ENCODE results near the gene BTBD10. TPM values are rescaled to one million over a fixed set of nuclear protein-coding genes. Genes with fewer than 3 reads are reported as not detected.

Gene BTBD10
- total RNA-seq, 1 experiment from 2014 or later = 29.6 TPM

DNA sequence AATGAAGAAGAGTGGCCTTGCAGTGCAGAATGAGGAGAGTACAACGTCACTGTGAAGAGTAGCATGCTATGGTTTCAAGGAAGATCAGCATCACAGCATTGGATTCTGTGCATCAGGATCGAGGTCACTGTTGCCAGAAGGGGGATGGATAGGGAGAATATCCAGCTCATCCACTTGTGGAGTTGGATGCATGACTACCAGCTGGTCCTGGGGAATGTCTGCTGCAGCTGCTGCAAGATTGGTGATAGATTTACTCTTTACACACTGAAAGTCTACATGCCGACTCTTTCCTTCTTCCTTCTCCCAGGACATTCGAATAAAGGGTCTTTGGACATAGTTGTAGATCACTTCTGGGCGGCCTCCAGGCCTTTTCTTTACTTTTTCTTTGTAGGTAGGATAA is 74.3 kb downstream of the BTBD10 start:
- POLR2A ChIA-PET = no interaction called here

DNA sequence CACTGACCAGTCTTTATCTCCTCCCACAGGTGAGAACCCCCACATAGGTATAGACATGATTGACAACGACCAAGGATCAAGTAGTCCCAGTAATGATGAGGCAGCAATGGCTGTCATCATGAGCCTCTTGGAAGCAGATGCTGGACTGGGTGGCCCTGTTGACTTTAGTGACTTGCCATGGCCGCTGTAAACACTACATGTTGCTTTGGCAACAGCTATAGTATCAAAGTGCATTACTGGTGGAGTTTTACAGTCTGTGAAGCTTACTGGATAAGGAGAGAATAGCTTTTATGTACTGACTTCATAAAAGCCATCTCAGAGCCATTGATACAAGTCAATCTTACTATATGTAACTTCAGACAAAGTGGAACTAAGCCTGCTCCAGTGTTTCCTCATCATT is 76.5 kb downstream of the BTBD10 start:
- in situ Hi-C loops (cut with HindIII; ENCODE audit: low pct_unique_long_range_greater_than_20kb, low sequenced_read_pairs) (no loop called here), intact Hi-C loops (cut with micrococcal nuclease; ENCODE audit: unreplicated experiment) (no loop called here)
- DNase-seq (ENCODE audit: low read depth, low spot score) = no peak
- Histone ChIP-seq H3K27me3 (ENCODE audit: control insufficient read depth, insufficient read depth, low read length) (no peaks in the 10 kb centered on the region), H3K9me3 (ENCODE audit: control insufficient read depth, insufficient read depth, low read depth, low read length) (no peaks in the 10 kb centered on the region), H3K4me3 (ENCODE audit: low read depth in 2 of 2, low read length in 2 of 2) (no peak overlapping the region), H3K36me3 (ENCODE audit: control insufficient read depth, insufficient read depth, low read length) (peaks cover 10% of the 10 kb centered on the region; the same call in 1 of the 2 replicates), H3K4me1 (ENCODE audit: control insufficient read depth, insufficient read depth, low read length) (no peaks in the 10 kb centered on the region), H3K27ac (ENCODE audit: low read length) (no peak overlapping the region)
- TF ChIP-seq POLR2AphosphoS5 (IDR thresholded peaks at IDR 0.05; ENCODE audit: low read depth, low read length) = no peak
- no peak for TF ChIP-seq TCF7L2 (IDR thresholded peaks at IDR 0.05; ENCODE audit: low read depth, low read length)
- TF ChIP-seq, protein P1, sequence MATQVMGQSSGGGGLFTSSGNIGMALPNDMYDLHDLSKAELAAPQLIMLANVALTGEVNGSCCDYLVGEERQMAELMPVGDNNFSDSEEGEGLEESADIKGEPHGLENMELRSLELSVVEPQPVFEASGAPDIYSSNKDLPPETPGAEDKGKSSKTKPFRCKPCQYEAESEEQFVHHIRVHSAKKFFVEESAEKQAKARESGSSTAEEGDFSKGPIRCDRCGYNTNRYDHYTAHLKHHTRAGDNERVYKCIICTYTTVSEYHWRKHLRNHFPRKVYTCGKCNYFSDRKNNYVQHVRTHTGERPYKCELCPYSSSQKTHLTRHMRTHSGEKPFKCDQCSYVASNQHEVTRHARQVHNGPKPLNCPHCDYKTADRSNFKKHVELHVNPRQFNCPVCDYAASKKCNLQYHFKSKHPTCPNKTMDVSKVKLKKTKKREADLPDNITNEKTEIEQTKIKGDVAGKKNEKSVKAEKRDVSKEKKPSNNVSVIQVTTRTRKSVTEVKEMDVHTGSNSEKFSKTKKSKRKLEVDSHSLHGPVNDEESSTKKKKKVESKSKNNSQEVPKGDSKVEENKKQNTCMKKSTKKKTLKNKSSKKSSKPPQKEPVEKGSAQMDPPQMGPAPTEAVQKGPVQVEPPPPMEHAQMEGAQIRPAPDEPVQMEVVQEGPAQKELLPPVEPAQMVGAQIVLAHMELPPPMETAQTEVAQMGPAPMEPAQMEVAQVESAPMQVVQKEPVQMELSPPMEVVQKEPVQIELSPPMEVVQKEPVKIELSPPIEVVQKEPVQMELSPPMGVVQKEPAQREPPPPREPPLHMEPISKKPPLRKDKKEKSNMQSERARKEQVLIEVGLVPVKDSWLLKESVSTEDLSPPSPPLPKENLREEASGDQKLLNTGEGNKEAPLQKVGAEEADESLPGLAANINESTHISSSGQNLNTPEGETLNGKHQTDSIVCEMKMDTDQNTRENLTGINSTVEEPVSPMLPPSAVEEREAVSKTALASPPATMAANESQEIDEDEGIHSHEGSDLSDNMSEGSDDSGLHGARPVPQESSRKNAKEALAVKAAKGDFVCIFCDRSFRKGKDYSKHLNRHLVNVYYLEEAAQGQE (IDR thresholded peaks at IDR 0.05; ENCODE audit: insufficient read depth in 1 of 2, low read depth in 2 of 2, low read length in 1 of 2) = no peak
- TF ChIP-seq, protein P2, sequence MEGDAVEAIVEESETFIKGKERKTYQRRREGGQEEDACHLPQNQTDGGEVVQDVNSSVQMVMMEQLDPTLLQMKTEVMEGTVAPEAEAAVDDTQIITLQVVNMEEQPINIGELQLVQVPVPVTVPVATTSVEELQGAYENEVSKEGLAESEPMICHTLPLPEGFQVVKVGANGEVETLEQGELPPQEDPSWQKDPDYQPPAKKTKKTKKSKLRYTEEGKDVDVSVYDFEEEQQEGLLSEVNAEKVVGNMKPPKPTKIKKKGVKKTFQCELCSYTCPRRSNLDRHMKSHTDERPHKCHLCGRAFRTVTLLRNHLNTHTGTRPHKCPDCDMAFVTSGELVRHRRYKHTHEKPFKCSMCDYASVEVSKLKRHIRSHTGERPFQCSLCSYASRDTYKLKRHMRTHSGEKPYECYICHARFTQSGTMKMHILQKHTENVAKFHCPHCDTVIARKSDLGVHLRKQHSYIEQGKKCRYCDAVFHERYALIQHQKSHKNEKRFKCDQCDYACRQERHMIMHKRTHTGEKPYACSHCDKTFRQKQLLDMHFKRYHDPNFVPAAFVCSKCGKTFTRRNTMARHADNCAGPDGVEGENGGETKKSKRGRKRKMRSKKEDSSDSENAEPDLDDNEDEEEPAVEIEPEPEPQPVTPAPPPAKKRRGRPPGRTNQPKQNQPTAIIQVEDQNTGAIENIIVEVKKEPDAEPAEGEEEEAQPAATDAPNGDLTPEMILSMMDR (IDR thresholded peaks at IDR 0.05) = no peak
- no peak for TF ChIP-seq SIN3A (IDR thresholded peaks at IDR 0.05; ENCODE audit: borderline replicate concordance, insufficient read depth, low read depth, low read length)
- BruUV-seq (replicated peaks) = no TSS peak
- ATAC-seq = no peak
- ChIA-PET POLR2A (no interaction called here), CTCF (no interaction called here)

More for the DNA sequence above, 74.3 kb downstream of the BTBD10 start:
- peaks cover 10% of the 10 kb centered on the region; the same call in 1 of the 2 replicates for H3K36me3 ChIP-seq (ENCODE audit: control insufficient read depth, insufficient read depth, low read length)
- no peaks in the 10 kb centered on the region for H3K9me3 ChIP-seq (ENCODE audit: control insufficient read depth, insufficient read depth, low read depth, low read length)
- ATAC-seq (no peak), DNase-seq (ENCODE audit: low read depth, low spot score) (no peak)
- H3K27me3 ChIP-seq (ENCODE audit: control insufficient read depth, insufficient read depth, low read length) = no peaks in the 10 kb centered on the region
- TF ChIP-seq, protein P2 (IDR thresholded peaks at IDR 0.05) = no peak
- TF ChIP-seq POLR2AphosphoS5 (IDR thresholded peaks at IDR 0.05; ENCODE audit: low read depth, low read length) (no peak), TCF7L2 (IDR thresholded peaks at IDR 0.05; ENCODE audit: low read depth, low read length) (no peak), SIN3A (IDR thresholded peaks at IDR 0.05; ENCODE audit: borderline replicate concordance, insufficient read depth, low read depth, low read length) (no peak)
- TF ChIP-seq, protein P1 (IDR thresholded peaks at IDR 0.05; ENCODE audit: insufficient read depth in 1 of 2, low read depth in 2 of 2, low read length in 1 of 2) = no peak
- H3K4me3 ChIP-seq (ENCODE audit: low read depth in 2 of 2, low read length in 2 of 2) = no peak overlapping the region
- H3K4me1 ChIP-seq (ENCODE audit: control insufficient read depth, insufficient read depth, low read length) = no peaks in the 10 kb centered on the region
- in situ Hi-C loops (cut with HindIII; ENCODE audit: low pct_unique_long_range_greater_than_20kb, low sequenced_read_pairs) (no loop called here), intact Hi-C loops (cut with micrococcal nuclease; ENCODE audit: unreplicated experiment) (no loop called here)
- CTCF ChIA-PET = no interaction called here
- H3K27ac ChIP-seq (ENCODE audit: low read length) = no peak overlapping the region
- no TSS peak for BruUV-seq (replicated peaks)

Data from Panc1 (cell line).